OCI-LY1 (cell line): Measurements from ENCODE around the gene CDC42EP4.

Source experiments
- H2AFZ ChIP-seq: fragments of 200-600 bp; sonication (generic), shearing (Covaris generic); 2 replicates; pipeline ENCODE4 v1.6.0; 2014; ENCODE audit warnings: antibody characterized with exemption, mild to moderate bottlenecking, low read length
- H3F3A ChIP-seq: fragments of 200-600 bp; sonication (generic), shearing (Covaris generic); 2 replicates; pipeline ENCODE4 v1.6.0; 2014; ENCODE audit warnings: mild to moderate bottlenecking, antibody characterized with exemption, low read length, moderate library complexity; ENCODE audit not compliant: insufficient read depth
- H3K27ac ChIP-seq: fragments of 200-600 bp; sonication (generic); 2 replicates; pipeline ENCODE4 v1.5.1; 2014; ENCODE audit warnings: low read length, mixed run types, mild to moderate bottlenecking, low read depth; ENCODE audit not compliant: poor library complexity, severe bottlenecking
- H3K27me3 ChIP-seq: fragments of 200-600 bp; sonication (generic); 2 replicates; pipeline ENCODE4 v1.6.0; 2014; ENCODE audit warnings: antibody characterized with exemption, mild to moderate bottlenecking, low read length, moderate library complexity; ENCODE audit not compliant: insufficient read depth
- H3K36me3 ChIP-seq: fragments of 200-600 bp; sonication (generic); 2 replicates; pipeline ENCODE4 v1.6.1; 2014; ENCODE audit warnings: mild to moderate bottlenecking, antibody characterized with exemption, low read length, moderate library complexity, mixed read lengths; ENCODE audit not compliant: insufficient read depth
- H3K4me1 ChIP-seq: fragments of 200-600 bp; sonication (generic); 2 replicates; pipeline ENCODE4 v1.5.1; 2014; ENCODE audit warnings: mild to moderate bottlenecking, low read length, moderate library complexity; ENCODE audit not compliant: insufficient read depth, severe bottlenecking
- H3K4me2 ChIP-seq: fragments of 200-600 bp; sonication (generic), shearing (Covaris generic); 2 replicates; pipeline ENCODE4 v1.6.1; 2014; ENCODE audit warnings: low read length
- H3K4me3 ChIP-seq: fragments of 200-600 bp; sonication (generic); 2 replicates; pipeline ENCODE4 v1.5.1; 2014; ENCODE audit warnings: low read length, low read depth, mild to moderate bottlenecking, mixed read lengths; ENCODE audit not compliant: poor library complexity, severe bottlenecking
- H3K79me2 ChIP-seq: fragments of 200-600 bp; shearing (Covaris generic); 2 replicates; pipeline ENCODE4 v1.6.1; 2016; ENCODE audit warnings: mixed run types, low read length, mixed read lengths; ENCODE audit not compliant: insufficient read depth
- H3K9ac ChIP-seq: fragments of 200-600 bp; sonication (generic), shearing (Covaris generic); 2 replicates; pipeline ENCODE4 v1.6.1; 2014; ENCODE audit warnings: mild to moderate bottlenecking, low read length, mixed read lengths
- H3K9me2 ChIP-seq: fragments of 200-600 bp; sonication (generic), shearing (Covaris generic); 2 replicates; pipeline ENCODE4 v1.6.1; 2014; ENCODE audit warnings: low read depth, mild to moderate bottlenecking, low read length, mixed read lengths
- H3K9me3 ChIP-seq: fragments of 200-600 bp; shearing (Covaris generic); 2 replicates; pipeline ENCODE4 v1.6.1; 2014; ENCODE audit warnings: low read length, mixed read lengths
- H4K20me1 ChIP-seq: fragments of 200-600 bp; sonication (generic), shearing (Covaris generic); 2 replicates; pipeline ENCODE4 v1.6.0; 2016; ENCODE audit warnings: mild to moderate bottlenecking, low read length; ENCODE audit not compliant: insufficient read depth
- EZH2 ChIP-seq: fragments of 200-600 bp; sonication (generic), shearing (Covaris generic); IDR thresholded peaks from 2 replicates; pipeline ENCODE4 v1.8.0; 2017; ENCODE audit warnings: borderline replicate concordance, mixed run types, mild to moderate bottlenecking, antibody characterized with exemption, low read length, moderate library complexity, mixed read lengths
- TF ChIP-seq, protein P1 (sequence below): fragments of 200-600 bp; sonication (generic), shearing (Covaris generic); IDR thresholded peaks from 2 replicates; pipeline ENCODE4 v1.5.1; 2017; ENCODE audit warnings: mild to moderate bottlenecking, antibody characterized with exemption, low read length, moderate library complexity, mixed read lengths

The CDC42EP4 gene

DNA sequence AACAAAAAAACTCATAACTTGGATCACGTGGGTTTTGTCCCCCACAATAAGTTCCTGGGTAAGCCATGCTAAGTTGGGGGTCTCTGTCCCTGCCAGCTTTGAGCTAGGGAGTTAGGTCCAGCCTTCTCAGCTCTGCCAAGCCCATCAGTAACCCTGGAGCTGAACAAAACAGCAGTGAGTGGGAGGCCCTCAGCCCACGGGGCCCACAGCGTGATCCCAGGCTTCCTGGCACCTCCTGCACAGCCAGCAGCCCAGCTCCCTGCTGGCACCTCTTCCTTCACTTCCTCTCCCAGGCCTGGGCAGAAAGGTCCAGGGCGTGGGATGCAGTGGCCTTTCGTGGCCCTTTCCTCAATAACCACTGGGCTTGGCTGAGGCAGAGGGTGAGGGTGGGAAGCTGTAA is 35.5 kb upstream of the CDC42EP4 start:
- Histone ChIP-seq H3K4me2 (no peak overlapping the region), H3K9me3 (no peaks in the 10 kb centered on the region), H3K27me3 (0 out of 2 replicates have a peak, but pooled peaks cover 11% of the 10 kb centered on the region), H3K4me3 (no peak overlapping the region), H3K36me3 (no peaks in the 10 kb centered on the region), H3K27ac (no peak overlapping the region), H3K79me2 (no peaks in the 10 kb centered on the region), H3F3A (no peaks in the 10 kb centered on the region), H4K20me1 (no peaks in the 10 kb centered on the region), H3K9ac (no peak overlapping the region), H3K9me2 (no peaks in the 10 kb centered on the region), H2AFZ (no peak overlapping the region), H3K4me1 (no peaks in the 10 kb centered on the region)
- TF ChIP-seq, protein P1, sequence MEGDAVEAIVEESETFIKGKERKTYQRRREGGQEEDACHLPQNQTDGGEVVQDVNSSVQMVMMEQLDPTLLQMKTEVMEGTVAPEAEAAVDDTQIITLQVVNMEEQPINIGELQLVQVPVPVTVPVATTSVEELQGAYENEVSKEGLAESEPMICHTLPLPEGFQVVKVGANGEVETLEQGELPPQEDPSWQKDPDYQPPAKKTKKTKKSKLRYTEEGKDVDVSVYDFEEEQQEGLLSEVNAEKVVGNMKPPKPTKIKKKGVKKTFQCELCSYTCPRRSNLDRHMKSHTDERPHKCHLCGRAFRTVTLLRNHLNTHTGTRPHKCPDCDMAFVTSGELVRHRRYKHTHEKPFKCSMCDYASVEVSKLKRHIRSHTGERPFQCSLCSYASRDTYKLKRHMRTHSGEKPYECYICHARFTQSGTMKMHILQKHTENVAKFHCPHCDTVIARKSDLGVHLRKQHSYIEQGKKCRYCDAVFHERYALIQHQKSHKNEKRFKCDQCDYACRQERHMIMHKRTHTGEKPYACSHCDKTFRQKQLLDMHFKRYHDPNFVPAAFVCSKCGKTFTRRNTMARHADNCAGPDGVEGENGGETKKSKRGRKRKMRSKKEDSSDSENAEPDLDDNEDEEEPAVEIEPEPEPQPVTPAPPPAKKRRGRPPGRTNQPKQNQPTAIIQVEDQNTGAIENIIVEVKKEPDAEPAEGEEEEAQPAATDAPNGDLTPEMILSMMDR: no peak
- no peak for TF ChIP-seq EZH2

DNA sequence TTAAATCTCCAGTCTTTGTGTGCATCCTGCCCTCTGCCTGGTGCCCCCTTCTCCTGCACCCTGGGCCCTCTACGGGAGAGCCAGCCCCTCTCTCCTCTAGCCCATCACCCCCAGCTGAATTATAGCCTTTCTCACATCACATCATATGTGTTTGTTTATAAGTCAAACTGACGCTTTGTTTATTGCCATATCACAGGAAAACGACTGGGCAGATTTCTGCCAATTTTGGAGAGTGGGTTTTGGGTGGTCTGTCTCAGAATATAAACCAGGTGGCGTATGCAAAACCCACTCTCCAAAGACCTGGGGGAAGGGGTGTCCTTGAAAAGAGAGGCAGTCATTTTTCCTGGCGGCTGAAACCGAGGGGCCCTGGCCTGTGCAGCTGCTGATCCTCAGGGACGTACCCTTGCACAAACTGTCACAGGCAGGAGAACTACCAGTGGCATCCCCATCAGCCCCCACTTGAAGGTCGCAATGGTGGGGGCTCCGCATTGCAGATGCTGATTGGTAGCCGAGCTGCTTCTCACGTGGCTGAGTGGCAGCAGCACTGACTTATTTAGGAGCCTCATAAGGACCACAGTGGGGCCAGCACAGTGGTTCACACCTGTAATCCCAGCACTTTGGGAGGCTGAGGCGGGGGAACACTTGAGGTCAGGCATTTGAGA is 34.8 kb upstream of the CDC42EP4 start:
- no peaks in the 10 kb centered on the region for H4K20me1 ChIP-seq
- 0 out of 2 replicates have a peak, but pooled peaks cover 11% of the 10 kb centered on the region for H3K27me3 ChIP-seq
- no peaks in the 10 kb centered on the region for H3K9me3 ChIP-seq
- H3K4me3 ChIP-seq: no peak overlapping the region
- no peak overlapping the region for H3K27ac ChIP-seq
- H3K79me2 ChIP-seq: no peaks in the 10 kb centered on the region
- TF ChIP-seq, protein P1: no peak
- TF ChIP-seq EZH2: no peak
- H3K4me2 ChIP-seq: no peak overlapping the region
- no peaks in the 10 kb centered on the region for H3K4me1 ChIP-seq
- H3K9me2 ChIP-seq: no peaks in the 10 kb centered on the region
- no peaks in the 10 kb centered on the region for H3K36me3 ChIP-seq
- no peak overlapping the region for H2AFZ ChIP-seq
- no peak overlapping the region for H3K9ac ChIP-seq
- no peaks in the 10 kb centered on the region for H3F3A ChIP-seq

GRCh38 chr17:73343739-73344454 is 32.1 kb upstream of the CDC42EP4 start:
- TF ChIP-seq, protein P1: no peak
- no peak for TF ChIP-seq EZH2
- Histone ChIP-seq H3K27me3 (0 out of 2 replicates have a peak, but pooled peaks cover 11% of the 10 kb centered on the region), H4K20me1 (no peaks in the 10 kb centered on the region), H3F3A (no peaks in the 10 kb centered on the region), H3K36me3 (no peaks in the 10 kb centered on the region), H3K9me2 (no peaks in the 10 kb centered on the region), H3K4me1 (no peaks in the 10 kb centered on the region), H3K4me2 (no peak overlapping the region), H3K4me3 (no peak overlapping the region), H2AFZ (no peak overlapping the region), H3K9ac (no peak overlapping the region), H3K9me3 (no peaks in the 10 kb centered on the region), H3K79me2 (no peaks in the 10 kb centered on the region), H3K27ac (no peak overlapping the region)
